Adrenal gland (tissue), 5 donors: Measurements from ENCODE around the gene SLC19A1.
"Not testable (repeated sequence)": the region's sequence is repeated elsewhere in the genome, so short reads cannot be mapped to it uniquely, and the experiment has no call there.

Experiments used
- POLR2A ChIP-seq, 2 donors: fragments of 450-650 bp; IDR thresholded peaks; one replicate each; pipeline ENCODE4 v1.6.1; 2017; ENCODE audit warnings: antibody characterized with exemption in 2 of 2, mild to moderate bottlenecking in 2 of 2, moderate library complexity in 1 of 2
- TF ChIP-seq, protein P1 (sequence below), 6 experiments: fragments of 450-650 bp in 4 of 6; fragments of 200-600 bp in 2 of 6; sonication (generic) in 1 of 6; IDR thresholded peaks; 1 replicate in 5 of 6; 2 replicates in 1 of 6; pipeline versions ENCODE4 v1.5.1 to v1.8.0; 2016 to 2021; ENCODE audit warnings: antibody characterized with exemption in 6 of 6, mild to moderate bottlenecking in 2 of 6, moderate library complexity in 1 of 6
- donor health status: DM: no; HTN: no; CAD: no.

- TF ChIP-seq, protein P1, sequence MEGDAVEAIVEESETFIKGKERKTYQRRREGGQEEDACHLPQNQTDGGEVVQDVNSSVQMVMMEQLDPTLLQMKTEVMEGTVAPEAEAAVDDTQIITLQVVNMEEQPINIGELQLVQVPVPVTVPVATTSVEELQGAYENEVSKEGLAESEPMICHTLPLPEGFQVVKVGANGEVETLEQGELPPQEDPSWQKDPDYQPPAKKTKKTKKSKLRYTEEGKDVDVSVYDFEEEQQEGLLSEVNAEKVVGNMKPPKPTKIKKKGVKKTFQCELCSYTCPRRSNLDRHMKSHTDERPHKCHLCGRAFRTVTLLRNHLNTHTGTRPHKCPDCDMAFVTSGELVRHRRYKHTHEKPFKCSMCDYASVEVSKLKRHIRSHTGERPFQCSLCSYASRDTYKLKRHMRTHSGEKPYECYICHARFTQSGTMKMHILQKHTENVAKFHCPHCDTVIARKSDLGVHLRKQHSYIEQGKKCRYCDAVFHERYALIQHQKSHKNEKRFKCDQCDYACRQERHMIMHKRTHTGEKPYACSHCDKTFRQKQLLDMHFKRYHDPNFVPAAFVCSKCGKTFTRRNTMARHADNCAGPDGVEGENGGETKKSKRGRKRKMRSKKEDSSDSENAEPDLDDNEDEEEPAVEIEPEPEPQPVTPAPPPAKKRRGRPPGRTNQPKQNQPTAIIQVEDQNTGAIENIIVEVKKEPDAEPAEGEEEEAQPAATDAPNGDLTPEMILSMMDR (IDR thresholded peaks at IDR 0.05) = not testable (repeated sequence)
- not testable (repeated sequence) for TF ChIP-seq POLR2A (IDR thresholded peaks at IDR 0.05)
Measured at GRCh38 chr21:45561241-45561640, 19.0 kb upstream of the SLC19A1 start.
